Activated CD4-positive, CD25-positive, alpha-beta regulatory T cell treated with anti-CD3 and anti-CD28 coated beads, Interleukin-2, amount 50 U/mL, for 72 hours (primary cell): Measurements from ENCODE around the gene MCUR1.
A peak's percentile ranks its signal among the peaks of the same experiment; 100 is the strongest.
"Not testable (repeated sequence)": the region's sequence is repeated elsewhere in the genome, so short reads cannot be mapped to it uniquely, and the experiment has no call there.

Experiments
- DNase-seq: peaks from one replicate; pipeline ENCODE4 v3.0.0; 2021

Gene MCUR1

GRCh38 chr6:13814176-13814937 is at the start of gene MCUR1:
Gene MCUR1, minus strand, starts transcription at chr6:13814557. Its CDS starts 128 bp downstream, at chr6:13814429.
- DNase-seq: peak; percentile 82

- DNase-seq: no peak
These were observed 49.4 kb upstream of the MCUR1 start for GRCh38 chr6:13863699-13864155.

GRCh38 chr6:13860556-13861185 is 46.3 kb upstream of the MCUR1 start:
- not testable (repeated sequence) for DNase-seq

GRCh38 chr6:13859871-13860555 is 45.7 kb upstream of the MCUR1 start:
- DNase-seq: no peak

GRCh38 chr6:13854716-13855250 is 40.4 kb upstream of the MCUR1 start:
- no peak for DNase-seq

GRCh38 chr6:13853871-13854270 is 39.5 kb upstream of the MCUR1 start:
- no peak for DNase-seq

- DNase-seq: no peak
These were observed 37.4 kb upstream of the MCUR1 start for GRCh38 chr6:13851803-13852202.

GRCh38 chr6:13851330-13851729 is 37.0 kb upstream of the MCUR1 start:
- no peak for DNase-seq

- DNase-seq: not testable (repeated sequence)
These were observed 36.3 kb upstream of the MCUR1 start for GRCh38 chr6:13850690-13851089.

- no peak for DNase-seq
These were observed 34.3 kb upstream of the MCUR1 start for GRCh38 chr6:13848522-13849150.

- no peak for DNase-seq
These were observed 33.1 kb upstream of the MCUR1 start for GRCh38 chr6:13847326-13848050.

- DNase-seq: no peak
These were observed 32.5 kb upstream of the MCUR1 start for GRCh38 chr6:13846841-13847240.

GRCh38 chr6:13841936-13842335 is 27.6 kb upstream of the MCUR1 start:
- no peak for DNase-seq

GRCh38 chr6:13838616-13839015 is 24.3 kb upstream of the MCUR1 start:
- DNase-seq: no peak

- DNase-seq: no peak
These were observed 21.8 kb upstream of the MCUR1 start for GRCh38 chr6:13836170-13836569.

- DNase-seq: no peak
These were observed 20.4 kb upstream of the MCUR1 start for GRCh38 chr6:13834790-13835189.

GRCh38 chr6:13834018-13834417 is 19.7 kb upstream of the MCUR1 start:
- DNase-seq: not testable (repeated sequence)

- no peak for DNase-seq
These were observed 18.4 kb upstream of the MCUR1 start for GRCh38 chr6:13832778-13833177.

- DNase-seq: no peak
These were observed 17.3 kb upstream of the MCUR1 start for GRCh38 chr6:13831615-13832014.

GRCh38 chr6:13830803-13831202 is 16.4 kb upstream of the MCUR1 start:
- no peak for DNase-seq

- DNase-seq: not testable (repeated sequence)
These were observed 15.1 kb upstream of the MCUR1 start for GRCh38 chr6:13829419-13829818.

GRCh38 chr6:13828656-13829301 is 14.4 kb upstream of the MCUR1 start:
- DNase-seq: not testable (repeated sequence)
